ENCODE results near the gene CBLN3. TPM values are rescaled to one million over a fixed set of nuclear protein-coding genes. Genes with fewer than 3 reads are reported as not detected.

CBLN3 gene
- total RNA-seq, 2 experiments from 2014 or later: 8.6 to 9.5 TPM

GRCh38 chr14:24407608-24408325 lies 21.7 kb downstream of the CBLN3 start:
- ChIA-PET POLR2A (interaction anchor here (1.2 kb wide), 1 partner anchor 12 kb away, joined by 3 read pairs; no protein-coding TSS in a partner anchor), CTCF (interaction anchor here (2.4 to 4.4 kb wide), 2 partner anchors 24 to 75 kb away, joined by 14 to 16 read pairs; no protein-coding TSS in a partner anchor)
- DNase-seq: no peak
- no peaks in the 10 kb centered on the region for H3K36me3 Mint-ChIP-seq (ENCODE audit: low read depth)
- H3K27ac Mint-ChIP-seq: no peak overlapping the region
- no peaks in the 10 kb centered on the region for H3K9me3 Mint-ChIP-seq
- H3K4me3 Mint-ChIP-seq: no peak overlapping the region
- no peaks in the 10 kb centered on the region for H3K4me1 Mint-ChIP-seq
- peaks cover 31% of the 10 kb centered on the region for H3K27me3 Mint-ChIP-seq

- no peak for DNase-seq
- ChIA-PET POLR2A (interaction anchor here (1.2 kb wide), 1 partner anchor 13 kb away, joined by 3 read pairs; no protein-coding TSS in a partner anchor), CTCF (interaction anchor here (0.6 to 2.4 kb wide), 3 partner anchors 9 to 304 kb away, joined by 3 to 14 read pairs (median 3); no protein-coding TSS in a partner anchor)
- peaks cover 39% of the 10 kb centered on the region for H3K27me3 Mint-ChIP-seq
- H3K36me3 Mint-ChIP-seq (ENCODE audit: low read depth): no peaks in the 10 kb centered on the region
- H3K4me3 Mint-ChIP-seq: no peak overlapping the region
- H3K9me3 Mint-ChIP-seq: no peaks in the 10 kb centered on the region
- H3K27ac Mint-ChIP-seq: no peak overlapping the region
- H3K4me1 Mint-ChIP-seq: no peaks in the 10 kb centered on the region
Measured at GRCh38 chr14:24406416-24406815, 23.1 kb downstream of the CBLN3 start.

GRCh38 chr14:24404814-24405213 lies 24.7 kb downstream of the CBLN3 start:
- no peaks in the 10 kb centered on the region for H3K9me3 Mint-ChIP-seq
- no peaks in the 10 kb centered on the region for H3K4me1 Mint-ChIP-seq
- H3K4me3 Mint-ChIP-seq: no peak overlapping the region
- no peak for DNase-seq
- ChIA-PET CTCF (no interaction called here), POLR2A (interaction anchor here (1.0 to 1.5 kb wide), 2 partner anchors 11 to 15 kb away, joined by 3 to 4 read pairs; no protein-coding TSS in a partner anchor)
- no peaks in the 10 kb centered on the region for H3K36me3 Mint-ChIP-seq (ENCODE audit: low read depth)
- peaks cover 38% of the 10 kb centered on the region for H3K27me3 Mint-ChIP-seq
- H3K27ac Mint-ChIP-seq: no peak overlapping the region

- ChIA-PET POLR2A (interaction anchor here (1.5 kb wide), 1 partner anchor 9 kb away, joined by 3 read pairs; no protein-coding TSS in a partner anchor), CTCF (no interaction called here)
- Mint-ChIP-seq H3K4me3 (no peak overlapping the region), H3K9me3 (no peaks in the 10 kb centered on the region), H3K36me3 (ENCODE audit: low read depth) (no peaks in the 10 kb centered on the region), H3K27me3 (peaks cover 42% of the 10 kb centered on the region), H3K4me1 (peaks cover 2% of the 10 kb centered on the region), H3K27ac (no peak overlapping the region)
- no peak for DNase-seq
Measured at GRCh38 chr14:24403294-24403998, 26.0 kb downstream of the CBLN3 start.

GRCh38 chr14:24401810-24402702 lies 27.4 kb downstream of the CBLN3 start:
- peaks cover 45% of the 10 kb centered on the region for H3K27me3 Mint-ChIP-seq
- peaks cover 4% of the 10 kb centered on the region for H3K4me1 Mint-ChIP-seq
- DNase-seq: no peak
- no peaks in the 10 kb centered on the region for H3K36me3 Mint-ChIP-seq (ENCODE audit: low read depth)
- ChIA-PET POLR2A (interaction anchor here (0.8 to 1.7 kb wide), 3 partner anchors 15 to 29 kb away, joined by 3 to 6 read pairs (median 4); no protein-coding TSS in a partner anchor), CTCF (interaction anchor here (1.0 to 1.3 kb wide), 3 partner anchors 29 to 69 kb away, joined by 3 to 4 read pairs (median 3); no protein-coding TSS in a partner anchor)
- H3K27ac Mint-ChIP-seq: no peak overlapping the region
- H3K4me3 Mint-ChIP-seq: no peak overlapping the region
- H3K9me3 Mint-ChIP-seq: no peaks in the 10 kb centered on the region

- H3K27me3 Mint-ChIP-seq: peaks cover 49% of the 10 kb centered on the region
- H3K4me3 Mint-ChIP-seq: no peak overlapping the region
- POLR2A ChIA-PET: interaction anchor here (1.4 kb wide), 1 partner anchor 31 kb away, joined by 6 read pairs; no protein-coding TSS in a partner anchor
- H3K9me3 Mint-ChIP-seq: no peaks in the 10 kb centered on the region
- no peak for DNase-seq
- CTCF ChIA-PET: no interaction called here
- H3K36me3 Mint-ChIP-seq (ENCODE audit: low read depth): no peaks in the 10 kb centered on the region
- peaks cover 7% of the 10 kb centered on the region for H3K4me1 Mint-ChIP-seq
- H3K27ac Mint-ChIP-seq: no peak overlapping the region
Measured at GRCh38 chr14:24399999-24400718, 29.3 kb downstream of the CBLN3 start.

GRCh38 chr14:24399447-24399822 lies 30.0 kb downstream of the CBLN3 start:
- ChIA-PET POLR2A (no interaction called here), CTCF (interaction anchor here (1.0 kb wide), 2 partner anchors 34 to 65 kb away, joined by 3 read pairs; no protein-coding TSS in a partner anchor)
- H3K4me1 Mint-ChIP-seq: peaks cover 7% of the 10 kb centered on the region
- DNase-seq: no peak
- no peaks in the 10 kb centered on the region for H3K36me3 Mint-ChIP-seq (ENCODE audit: low read depth)
- H3K27me3 Mint-ChIP-seq: peaks cover 42% of the 10 kb centered on the region
- H3K27ac Mint-ChIP-seq: no peak overlapping the region
- peak overlapping the region; percentile 16 for H3K4me3 Mint-ChIP-seq
- H3K9me3 Mint-ChIP-seq: no peaks in the 10 kb centered on the region

- H3K9me3 Mint-ChIP-seq: no peaks in the 10 kb centered on the region
- peak; percentile 38 for DNase-seq
- H3K36me3 Mint-ChIP-seq (ENCODE audit: low read depth): no peaks in the 10 kb centered on the region
- H3K27ac Mint-ChIP-seq: no peak within 1 kb of the TSS
- peaks cover 7% of the 10 kb centered on the region for H3K4me1 Mint-ChIP-seq
- H3K27me3 Mint-ChIP-seq: peaks cover 39% of the 10 kb centered on the region
- POLR2A ChIA-PET: no interaction called here
- H3K4me3 Mint-ChIP-seq: peak within 1 kb of the TSS; percentile 16
- CTCF ChIA-PET: interaction anchor here (1.0 kb wide), 2 partner anchors 33 to 65 kb away, joined by 3 read pairs; no protein-coding TSS in a partner anchor
Measured at GRCh38 chr14:24398653-24399446, 30.6 kb downstream of the CBLN3 start, which contains the start of gene NYNRIN. Gene NYNRIN (plus strand): TSS chr14:24399003. CDS start chr14:24399247, 244 bp downstream.

- CTCF ChIA-PET: interaction anchor here (1.0 kb wide), 2 partner anchors 33 to 64 kb away, joined by 3 read pairs; no protein-coding TSS in a partner anchor
- DNase-seq: no peak
- Mint-ChIP-seq H3K4me3 (no peak overlapping the region), H3K36me3 (ENCODE audit: low read depth) (no peaks in the 10 kb centered on the region), H3K27me3 (peaks cover 34% of the 10 kb centered on the region), H3K27ac (no peak overlapping the region), H3K9me3 (no peaks in the 10 kb centered on the region), H3K4me1 (peaks cover 7% of the 10 kb centered on the region)
- POLR2A ChIA-PET: no interaction called here
Measured at GRCh38 chr14:24398293-24398652, 31.2 kb downstream of the CBLN3 start.

GRCh38 chr14:24397639-24398292 lies 31.7 kb downstream of the CBLN3 start:
- H3K27me3 Mint-ChIP-seq: peaks cover 29% of the 10 kb centered on the region
- H3K4me1 Mint-ChIP-seq: peaks cover 7% of the 10 kb centered on the region
- POLR2A ChIA-PET: no interaction called here
- no peak overlapping the region for H3K4me3 Mint-ChIP-seq
- no peak overlapping the region for H3K27ac Mint-ChIP-seq
- H3K36me3 Mint-ChIP-seq (ENCODE audit: low read depth): no peaks in the 10 kb centered on the region
- DNase-seq: no peak
- no peaks in the 10 kb centered on the region for H3K9me3 Mint-ChIP-seq
- CTCF ChIA-PET: interaction anchor here (0.6 kb wide), 1 partner anchor 9 kb away, joined by 3 read pairs; no protein-coding TSS in a partner anchor

Measured in activated CD4-positive, alpha-beta memory T cell treated with anti-CD3 and anti-CD28 coated beads, Interleukin-2, amount 10 ng/mL, durations not matched to agents 7 days and 5 days (primary cell).